Breast epithelium (tissue), 3 donors: ENCODE measurements around the gene GAK.

Experiments used
- POLR2AphosphoS5 ChIP-seq, 3 donors: sonication (generic); formaldehyde crosslinking; IDR thresholded peaks; one replicate each; pipeline ENCODE4 v1.6.1; 2017; ENCODE audit warnings: antibody characterized with exemption in 3 of 3
- TF ChIP-seq, protein P1 (sequence below), 3 donors: fragments of 450-650 bp; IDR thresholded peaks; one replicate each; pipeline ENCODE4 v1.5.1; 2016 to 2017; ENCODE audit warnings: antibody characterized with exemption in 3 of 3, mild to moderate bottlenecking in 3 of 3, moderate library complexity in 3 of 3

GRCh38 chr4:930028-930551 is 2.0 kb downstream of the GAK start:
- TF ChIP-seq, protein P1, sequence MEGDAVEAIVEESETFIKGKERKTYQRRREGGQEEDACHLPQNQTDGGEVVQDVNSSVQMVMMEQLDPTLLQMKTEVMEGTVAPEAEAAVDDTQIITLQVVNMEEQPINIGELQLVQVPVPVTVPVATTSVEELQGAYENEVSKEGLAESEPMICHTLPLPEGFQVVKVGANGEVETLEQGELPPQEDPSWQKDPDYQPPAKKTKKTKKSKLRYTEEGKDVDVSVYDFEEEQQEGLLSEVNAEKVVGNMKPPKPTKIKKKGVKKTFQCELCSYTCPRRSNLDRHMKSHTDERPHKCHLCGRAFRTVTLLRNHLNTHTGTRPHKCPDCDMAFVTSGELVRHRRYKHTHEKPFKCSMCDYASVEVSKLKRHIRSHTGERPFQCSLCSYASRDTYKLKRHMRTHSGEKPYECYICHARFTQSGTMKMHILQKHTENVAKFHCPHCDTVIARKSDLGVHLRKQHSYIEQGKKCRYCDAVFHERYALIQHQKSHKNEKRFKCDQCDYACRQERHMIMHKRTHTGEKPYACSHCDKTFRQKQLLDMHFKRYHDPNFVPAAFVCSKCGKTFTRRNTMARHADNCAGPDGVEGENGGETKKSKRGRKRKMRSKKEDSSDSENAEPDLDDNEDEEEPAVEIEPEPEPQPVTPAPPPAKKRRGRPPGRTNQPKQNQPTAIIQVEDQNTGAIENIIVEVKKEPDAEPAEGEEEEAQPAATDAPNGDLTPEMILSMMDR (IDR thresholded peaks at IDR 0.05) = no peak
- no peak for TF ChIP-seq POLR2AphosphoS5 (IDR thresholded peaks at IDR 0.05)
